HepG2 (cell line): ENCODE results near the gene CACTIN. TPM values are rescaled to one million over a fixed set of nuclear protein-coding genes. Genes with fewer than 3 reads are reported as not detected.

Experiments used
- ATAC-seq: fragments of 200-7000 bp; cut with Tn5 transposase; 3 replicates; pipeline ENCODE4 v1.9.1; 2020; ENCODE audit warnings: mild to moderate bottlenecking, moderate library complexity
- BruUV-seq: library from RNA; stranded (reverse); fragments of 400-500 nt; replicated peaks from 2 replicates; lab custom pipeline; 2021; lab: Mats Ljungman, UMichigan
- CTCF ChIA-PET: fragments of 300-600 bp; formaldehyde crosslinking; extraction: SDS; loops from one replicate; lab custom pipeline; 2021; ENCODE audit warnings: low total read pairs, inconsistent platforms, low intra/inter-chr PET ratio; lab: Yijun Ruan, JAX
- POLR2A ChIA-PET: fragments of 350-600 bp; sonication (Branson Sonifier 250); formaldehyde crosslinking; loops from one replicate; lab custom pipeline; 2020; ENCODE audit warnings: antibody characterized with exemption, inconsistent platforms; lab: Yijun Ruan, JAX
- DNase-seq: peaks from one replicate; pipeline ENCODE4 v3.0.0-alpha.2; 2015; ENCODE audit warnings: low spot score
- FAIRE-seq: peaks from 3 replicates; lab custom pipeline; 2011; peaks lifted over from hg19 to GRCh38; lab: Jason Lieb, UNC
- H2AFZ ChIP-seq: one replicate; pipeline ENCODE4 v1.6.1; 2011; ENCODE audit warnings: low read length, inconsistent platforms
- H3K27ac ChIP-seq: fragments of 300-600 bp; 3 replicates; pipeline ENCODE4 v1.8.0; 2011; ENCODE audit warnings: mixed run types, mild to moderate bottlenecking, mixed read lengths, low read length, inconsistent platforms; ENCODE audit not compliant: insufficient read depth; ENCODE audit errors: extremely low read length
- H3K27me3 ChIP-seq, 2 experiments: fragments of 200-600 bp in 1 of 2; 2 replicates in 1 of 2; 3 replicates in 1 of 2; pipeline versions ENCODE4 v1.6.0 to v1.8.0; 2011; ENCODE audit warnings: low read length in 2 of 2, mild to moderate bottlenecking in 2 of 2, moderate library complexity in 2 of 2, inconsistent platforms in 1 of 2; ENCODE audit not compliant: insufficient read depth in 2 of 2, control insufficient read depth in 1 of 2
- H3K36me3 ChIP-seq, 2 experiments: fragments of 200-600 bp in 1 of 2; replicated peaks in 1 of 2; 2 replicates in 1 of 2; 3 replicates in 1 of 2; pipeline versions ENCODE4 v1.5.1 to v1.8.0; 2011; ENCODE audit warnings: low read length in 2 of 2, inconsistent platforms in 1 of 2; ENCODE audit not compliant: insufficient read depth in 2 of 2, control insufficient read depth in 1 of 2
- H3K4me1 ChIP-seq: 2 replicates; pipeline ENCODE4 v1.5.1; 2012; ENCODE audit warnings: low read length, inconsistent platforms; ENCODE audit not compliant: insufficient read depth
- H3K4me2 ChIP-seq: 2 replicates; pipeline ENCODE4 v1.6.0; 2011; ENCODE audit warnings: low read depth, low read length, inconsistent platforms
- H3K4me3 ChIP-seq, 3 experiments: fragments of 200-600 bp in 1 of 3; sonication (generic), shearing (Covaris generic) in 1 of 3; replicated peaks in 1 of 3; 2 replicates each; pipeline ENCODE4 v1.5.1; 2011 to 2016; ENCODE audit warnings: low read length in 3 of 3, inconsistent platforms in 2 of 3, low read depth in 2 of 3, mild to moderate bottlenecking in 2 of 3, control low read depth in 1 of 3, mixed read lengths in 1 of 3; ENCODE audit not compliant: insufficient read depth in 1 of 3
- H3K79me2 ChIP-seq: one replicate; pipeline ENCODE4 v1.6.1; 2011; ENCODE audit warnings: low read length, inconsistent platforms; ENCODE audit not compliant: insufficient read depth
- H3K9ac ChIP-seq: 2 replicates; pipeline ENCODE4 v1.6.0; 2011; ENCODE audit warnings: mild to moderate bottlenecking, low read depth, low read length, inconsistent platforms; ENCODE audit not compliant: insufficient read depth
- H3K9me3 ChIP-seq: 2 replicates; pipeline ENCODE4 v1.5.1; 2012; ENCODE audit warnings: mild to moderate bottlenecking, low read length
- H4K20me1 ChIP-seq: 2 replicates; pipeline ENCODE4 v1.6.0; 2011; ENCODE audit warnings: inconsistent platforms, mild to moderate bottlenecking, low read length, moderate library complexity; ENCODE audit not compliant: insufficient read depth
- ATF1 ChIP-seq: IDR thresholded peaks from 2 replicates; pipeline ENCODE4 v1.6.1; 2016; ENCODE audit warnings: mild to moderate bottlenecking, control low read depth
- FOXM1 ChIP-seq: sonication (generic); formaldehyde crosslinking; IDR thresholded peaks from 2 replicates; pipeline ENCODE4 v1.5.0; 2020; ENCODE audit warnings: missing genetic modification reagents
- IRF2 ChIP-seq: IDR thresholded peaks from 2 replicates; pipeline ENCODE4 v1.6.1; 2018; ENCODE audit warnings: missing genetic modification reagents, missing compliant biosample characterization
- KDM3A ChIP-seq: IDR thresholded peaks from 2 replicates; pipeline ENCODE4 v1.6.1; 2018; ENCODE audit warnings: low read depth, missing compliant biosample characterization
- MNT ChIP-seq: fragments of 450-650 bp; IDR thresholded peaks from 2 replicates; pipeline ENCODE4 v1.6.1; 2016
- TP53 ChIP-seq: sonication (generic); formaldehyde crosslinking; conservative IDR thresholded peaks from 2 replicates; pipeline ENCODE4 v1.4.0; 2020; ENCODE audit warnings: missing genetic modification reagents
- ZNF629 ChIP-seq: sonication (generic); formaldehyde crosslinking; conservative IDR thresholded peaks from 2 replicates; pipeline ENCODE4 v1.5.0; 2020; ENCODE audit warnings: missing genetic modification reagents
- WGBS: methylation state at CpG from one replicate; pipeline ENCODE4 v1.1.6; 2017; ENCODE audit warnings: low lambda C conversion rate; 5-methylcytosine and 5-hydroxymethylcytosine counted together
- in situ Hi-C: cut with HindIII; loops from 2 replicates; pipeline ENCODE4 v1.10.0; 2017; ENCODE audit warnings: low pct_unique_long_range_greater_than_20kb; ENCODE audit not compliant: extremely low pct_ligation_motif_present
- intact Hi-C: fragments of 100-400 bp; cut with micrococcal nuclease; formaldehyde crosslinking; loops from one replicate; pipeline ENCODE4 v1.10.0; 2022; ENCODE audit not compliant: unreplicated experiment
- polyA plus RNA-seq, 8 experiments: library from polyadenylated mRNA; depleted of rRNA in 3 of 8; stranded (reverse) in 7 of 8; unstranded in 1 of 8; fragments of >200 nt; fragmentation: Illumina TruSeq in 4 of 8; extraction: Trizol in 4 of 8; gene quantifications; 2 replicates each; pipeline versions ENCODE4 v1.2.1 to v1.2.3, GENCODE V29; 2011 to 2016; ENCODE audit warnings: low read depth in 4 of 8, missing spikeins in 1 of 8, mixed read lengths in 1 of 8; ENCODE audit not compliant: insufficient read depth in 1 of 8
- total RNA-seq, 5 experiments: library from RNA; depleted of rRNA; stranded (reverse); fragments of >200 nt; fragmentation: Illumina TruSeq; extraction: Trizol; gene quantifications; 2 replicates each; pipeline ENCODE4 v1.2.3, GENCODE V29; 2016; ENCODE audit warnings: low read depth in 1 of 5
- TF ChIP-seq, protein P1 (sequence below): IDR thresholded peaks from 2 replicates; pipeline ENCODE4 v1.6.1; 2016; ENCODE audit warnings: missing genetic modification reagents, missing compliant biosample characterization
- TF ChIP-seq, protein P2 (sequence below): sonication (generic); formaldehyde crosslinking; IDR thresholded peaks from one replicate; pipeline ENCODE4 v1.5.1; 2020; ENCODE audit warnings: mild to moderate bottlenecking, missing genetic modification reagents; ENCODE audit errors: not compliant biosample characterization

The CACTIN gene
- total and polyA plus RNA-seq, 2 of the 13 experiments (the other 11 are each of a cell fraction or from before 2014, with no cell fraction given), result 10.0 to 16.6 TPM

GRCh38 chr19:3595521-3596061, 31.0 kb downstream of the CACTIN start:
- POLR2A ChIA-PET, result interaction anchor here (0.6 kb wide), 1 partner anchor 500 kb away, joined by 3 read pairs; no protein-coding TSS in a partner anchor
- BruUV-seq, result no TSS peak
- no peak for FAIRE-seq

More at GRCh38 chr19:3595521-3596061, 31.0 kb downstream of the CACTIN start:
- H3K9me3 ChIP-seq, result no peaks in the 10 kb centered on the region
- H2AFZ ChIP-seq, result no peak overlapping the region
- H3K4me2 ChIP-seq, result no peak overlapping the region
- H3K27ac ChIP-seq, result no peak overlapping the region
- no peak for ATAC-seq
- 53% methylated on average over 21 of the region's 34 CpGs for WGBS
- H3K79me2 ChIP-seq, result no peaks in the 10 kb centered on the region
- no peaks in the 10 kb centered on the region for H4K20me1 ChIP-seq
- no peak overlapping the region for H3K4me3 ChIP-seq
- TF ChIP-seq TP53 (CRISPR knock-in tag), result no peak
- TF ChIP-seq IRF2 (CRISPR knock-in tag), result no peak
- no peak for TF ChIP-seq ZNF629 (CRISPR knock-in tag)
- TF ChIP-seq MNT, result no peak
- TF ChIP-seq ATF1 (CRISPR knock-in tag), result no peak
- no peak for TF ChIP-seq KDM3A (CRISPR knock-in tag)
- no peak for TF ChIP-seq FOXM1 (CRISPR knock-in tag)
- TF ChIP-seq, protein P1, sequence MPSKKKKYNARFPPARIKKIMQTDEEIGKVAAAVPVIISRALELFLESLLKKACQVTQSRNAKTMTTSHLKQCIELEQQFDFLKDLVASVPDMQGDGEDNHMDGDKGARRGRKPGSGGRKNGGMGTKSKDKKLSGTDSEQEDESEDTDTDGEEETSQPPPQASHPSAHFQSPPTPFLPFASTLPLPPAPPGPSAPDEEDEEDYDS, result no peak
- TF ChIP-seq, protein P2, sequence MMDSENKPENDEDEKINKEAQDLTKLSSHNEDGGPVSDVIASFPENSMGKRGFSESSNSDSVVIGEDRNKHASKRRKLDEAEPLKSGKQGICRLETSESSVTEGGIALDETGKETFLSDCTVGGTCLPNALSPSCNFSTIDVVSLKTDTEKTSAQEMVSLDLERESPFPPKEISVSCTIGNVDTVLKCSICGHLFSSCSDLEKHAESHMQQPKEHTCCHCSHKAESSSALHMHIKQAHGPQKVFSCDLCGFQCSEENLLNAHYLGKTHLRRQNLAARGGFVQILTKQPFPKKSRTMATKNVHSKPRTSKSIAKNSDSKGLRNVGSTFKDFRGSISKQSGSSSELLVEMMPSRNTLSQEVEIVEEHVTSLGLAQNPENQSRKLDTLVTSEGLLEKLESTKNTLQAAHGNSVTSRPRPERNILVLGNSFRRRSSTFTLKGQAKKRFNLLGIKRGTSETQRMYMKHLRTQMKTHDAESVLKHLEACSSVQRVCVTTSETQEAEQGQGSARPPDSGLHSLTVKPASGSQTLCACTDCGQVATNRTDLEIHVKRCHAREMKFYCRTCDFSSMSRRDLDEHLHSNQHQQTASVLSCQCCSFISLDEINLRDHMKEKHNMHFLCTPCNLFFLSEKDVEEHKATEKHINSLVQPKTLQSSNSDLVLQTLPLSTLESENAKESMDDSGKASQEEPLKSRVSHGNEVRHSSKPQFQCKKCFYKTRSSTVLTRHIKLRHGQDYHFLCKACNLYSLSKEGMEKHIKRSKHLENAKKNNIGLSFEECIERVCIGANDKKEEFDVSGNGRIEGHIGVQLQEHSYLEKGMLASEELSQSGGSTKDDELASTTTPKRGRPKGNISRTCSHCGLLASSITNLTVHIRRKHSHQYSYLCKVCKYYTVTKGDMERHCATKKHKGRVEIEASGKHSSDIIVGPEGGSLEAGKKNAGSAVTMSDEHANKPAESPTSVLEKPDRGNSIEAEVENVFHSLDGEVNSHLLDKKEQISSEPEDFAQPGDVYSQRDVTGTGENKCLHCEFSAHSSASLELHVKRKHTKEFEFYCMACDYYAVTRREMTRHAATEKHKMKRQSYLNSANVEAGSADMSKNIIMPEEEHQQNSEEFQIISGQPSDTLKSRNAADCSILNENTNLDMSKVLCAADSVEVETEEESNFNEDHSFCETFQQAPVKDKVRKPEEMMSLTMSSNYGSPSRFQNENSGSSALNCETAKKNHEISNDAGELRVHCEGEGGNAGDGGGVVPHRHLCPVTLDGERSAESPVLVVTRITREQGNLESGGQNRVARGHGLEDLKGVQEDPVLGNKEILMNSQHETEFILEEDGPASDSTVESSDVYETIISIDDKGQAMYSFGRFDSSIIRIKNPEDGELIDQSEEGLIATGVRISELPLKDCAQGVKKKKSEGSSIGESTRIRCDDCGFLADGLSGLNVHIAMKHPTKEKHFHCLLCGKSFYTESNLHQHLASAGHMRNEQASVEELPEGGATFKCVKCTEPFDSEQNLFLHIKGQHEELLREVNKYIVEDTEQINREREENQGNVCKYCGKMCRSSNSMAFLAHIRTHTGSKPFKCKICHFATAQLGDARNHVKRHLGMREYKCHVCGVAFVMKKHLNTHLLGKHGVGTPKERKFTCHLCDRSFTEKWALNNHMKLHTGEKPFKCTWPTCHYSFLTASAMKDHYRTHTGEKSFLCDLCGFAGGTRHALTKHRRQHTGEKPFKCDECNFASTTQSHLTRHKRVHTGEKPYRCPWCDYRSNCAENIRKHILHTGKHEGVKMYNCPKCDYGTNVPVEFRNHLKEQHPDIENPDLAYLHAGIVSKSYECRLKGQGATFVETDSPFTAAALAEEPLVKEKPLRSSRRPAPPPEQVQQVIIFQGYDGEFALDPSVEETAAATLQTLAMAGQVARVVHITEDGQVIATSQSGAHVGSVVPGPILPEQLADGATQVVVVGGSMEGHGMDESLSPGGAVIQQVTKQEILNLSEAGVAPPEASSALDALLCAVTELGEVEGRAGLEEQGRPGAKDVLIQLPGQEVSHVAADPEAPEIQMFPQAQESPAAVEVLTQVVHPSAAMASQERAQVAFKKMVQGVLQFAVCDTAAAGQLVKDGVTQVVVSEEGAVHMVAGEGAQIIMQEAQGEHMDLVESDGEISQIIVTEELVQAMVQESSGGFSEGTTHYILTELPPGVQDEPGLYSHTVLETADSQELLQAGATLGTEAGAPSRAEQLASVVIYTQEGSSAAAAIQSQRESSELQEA, result no peak
- peaks cover 3 to 16% of the 10 kb centered on the region in 2 experiments; a peak in 3 of 5 replicates for H3K27me3 ChIP-seq
- no peak for DNase-seq
- intact Hi-C loops (no loop called here), in situ Hi-C loops (no loop called here)
- no peaks in the 10 kb centered on the region for H3K36me3 ChIP-seq
- no peak overlapping the region for H3K9ac ChIP-seq
- CTCF ChIA-PET, result no interaction called here
- H3K4me1 ChIP-seq, result no peaks in the 10 kb centered on the region; the same call in 1 of the 2 replicates
